Measurements from ENCODE around the gene BRD9.
"Not testable (repeated sequence)": the region's sequence is repeated elsewhere in the genome, so short reads cannot be mapped to it uniquely, and the experiment has no call there.

The BRD9 gene

GRCh38 chr5:922436-923280 lies 30.1 kb upstream of the BRD9 start:
- no peak for DNase-seq

DNA sequence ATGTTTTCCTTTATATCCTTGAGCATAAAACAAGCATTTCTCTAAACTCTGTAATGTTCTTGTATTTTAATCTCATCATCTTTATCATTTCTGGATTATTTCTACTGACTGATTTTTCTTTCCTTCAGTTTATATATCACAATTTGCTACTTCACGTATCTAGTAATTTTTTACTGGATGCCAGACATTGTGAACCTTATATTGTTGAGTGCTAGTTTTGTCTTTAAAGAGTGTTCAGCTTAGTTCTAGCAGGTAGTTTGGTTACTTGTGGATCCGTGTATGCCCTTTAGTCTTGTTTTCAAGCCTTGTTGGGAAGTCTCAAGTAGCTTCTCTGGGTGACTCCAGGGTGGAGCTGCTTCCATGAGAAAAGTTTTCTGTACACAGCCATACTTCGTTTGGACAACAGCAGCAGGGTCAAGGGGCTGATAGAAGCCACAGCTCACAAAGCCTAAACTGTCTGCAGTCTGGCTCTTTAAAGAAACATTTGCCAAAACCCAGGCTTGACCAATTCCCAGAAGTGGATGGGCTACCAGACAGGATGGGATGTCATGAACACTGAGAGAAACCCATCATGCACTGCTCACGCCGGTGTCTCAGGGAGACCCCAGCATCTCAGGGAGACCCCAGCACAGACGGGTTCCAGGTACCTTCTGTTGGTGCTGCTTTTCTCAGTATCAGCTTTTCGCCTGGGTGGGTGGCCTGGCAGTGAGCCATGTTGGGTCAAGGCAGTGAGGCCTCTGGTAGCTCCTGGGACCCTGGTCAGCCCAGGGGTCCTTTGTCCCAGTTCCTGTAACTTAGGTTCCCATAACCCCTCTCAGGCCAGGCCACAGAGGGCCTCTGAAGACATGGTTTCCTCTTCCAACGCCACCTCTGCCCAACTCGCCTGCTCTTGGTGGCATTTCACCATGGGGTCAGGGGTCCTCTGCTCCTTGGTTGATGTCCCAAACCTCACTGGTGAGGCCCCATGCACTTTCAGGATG lies 29.1 kb upstream of the BRD9 start:
- DNase-seq, result no peak

GRCh38 chr5:920321-920720 lies 27.7 kb upstream of the BRD9 start:
- no peak for DNase-seq

GRCh38 chr5:919356-920000 lies 26.9 kb upstream of the BRD9 start:
- no peak for DNase-seq

DNA sequence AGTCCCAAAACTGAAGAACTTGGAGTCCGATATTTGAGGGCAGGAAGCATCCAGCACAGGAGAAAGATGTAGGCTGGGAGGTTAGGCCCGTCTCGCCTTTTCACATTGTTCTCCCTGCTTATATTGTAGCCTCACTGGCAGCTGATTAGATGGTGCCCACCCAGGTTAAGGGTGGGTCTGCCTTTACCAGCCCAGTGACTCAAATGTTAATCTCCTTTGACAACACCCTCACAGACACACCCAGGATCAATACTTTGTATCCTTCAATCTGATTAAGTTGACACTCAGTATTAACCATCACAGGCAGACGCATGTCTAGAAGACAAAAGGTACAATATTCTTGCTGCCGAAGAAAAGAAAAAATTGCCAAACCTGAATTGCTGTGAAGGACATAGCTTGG lies 26.1 kb upstream of the BRD9 start:
- not testable (repeated sequence) for DNase-seq

GRCh38 chr5:916441-917293 lies 24.1 kb upstream of the BRD9 start:
- no peak for DNase-seq

- no peak for DNase-seq
Measured at GRCh38 chr5:915946-916345, 23.3 kb upstream of the BRD9 start.

DNA sequence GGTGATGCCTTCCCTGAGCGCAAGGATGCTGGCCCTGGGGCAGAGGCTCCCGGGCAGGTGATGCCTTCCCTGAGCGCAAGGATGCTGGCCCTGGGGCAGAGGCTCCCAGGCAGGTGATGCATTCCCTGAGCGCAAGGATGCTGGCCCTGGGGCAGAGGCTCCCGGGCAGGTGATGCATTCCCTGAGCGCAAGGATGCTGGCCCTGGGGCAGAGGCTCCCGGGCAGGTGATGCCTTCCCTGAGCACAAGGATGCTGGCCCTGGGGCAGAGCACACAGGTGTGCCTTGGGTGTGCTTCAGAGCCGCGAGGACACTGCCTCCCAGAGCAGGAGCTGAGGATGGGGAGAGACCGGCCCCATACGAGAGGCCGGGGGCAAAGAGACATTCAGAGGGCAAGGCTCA lies 22.7 kb upstream of the BRD9 start:
- not testable (repeated sequence) for DNase-seq

- no peak for DNase-seq
Measured at GRCh38 chr5:914612-915011, 22.0 kb upstream of the BRD9 start.

DNA sequence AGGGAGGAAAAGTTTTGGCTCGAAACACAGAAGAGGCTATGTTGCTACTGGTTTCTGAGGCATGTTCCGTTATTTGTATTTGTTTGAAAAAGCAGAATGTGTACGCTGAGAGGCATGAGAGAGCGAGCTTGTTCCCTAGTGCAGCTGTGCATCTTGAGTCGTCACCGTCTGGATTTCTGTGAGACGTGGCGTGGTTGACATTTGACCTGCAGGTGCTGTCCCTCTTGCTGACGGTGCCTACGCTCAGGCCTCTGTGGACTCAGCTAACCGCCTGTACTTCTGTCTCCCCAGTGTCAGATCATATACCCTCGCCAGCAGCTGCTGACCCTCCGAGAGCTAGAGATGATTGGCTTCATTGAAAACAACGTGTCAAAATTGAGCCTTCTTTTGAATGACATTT lies 21.6 kb upstream of the BRD9 start:
- DNase-seq, result no peak

GRCh38 chr5:912280-913091 lies 19.9 kb upstream of the BRD9 start:
- DNase-seq, result peak; percentile 41

DNA sequence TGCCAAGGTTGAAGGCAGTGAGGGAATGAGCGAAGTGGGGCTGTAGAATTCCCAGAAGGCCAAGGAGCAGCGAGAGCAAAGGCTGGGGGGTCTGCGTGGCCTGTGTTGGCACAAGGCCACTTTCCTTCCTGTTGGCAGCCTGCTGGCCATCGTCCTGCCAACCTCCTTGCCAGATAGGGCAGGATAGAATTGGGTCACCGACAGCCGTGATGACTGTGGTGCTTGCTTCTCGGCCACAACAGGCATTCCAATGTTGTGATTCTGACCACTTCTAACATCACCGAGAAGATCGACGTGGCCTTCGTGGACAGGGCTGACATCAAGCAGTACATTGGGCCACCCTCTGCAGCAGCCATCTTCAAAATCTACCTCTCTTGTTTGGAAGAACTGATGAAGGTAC lies 19.0 kb upstream of the BRD9 start:
- DNase-seq, result no peak

- DNase-seq, result no peak
Measured at GRCh38 chr5:910769-911160, 18.2 kb upstream of the BRD9 start.

DNA sequence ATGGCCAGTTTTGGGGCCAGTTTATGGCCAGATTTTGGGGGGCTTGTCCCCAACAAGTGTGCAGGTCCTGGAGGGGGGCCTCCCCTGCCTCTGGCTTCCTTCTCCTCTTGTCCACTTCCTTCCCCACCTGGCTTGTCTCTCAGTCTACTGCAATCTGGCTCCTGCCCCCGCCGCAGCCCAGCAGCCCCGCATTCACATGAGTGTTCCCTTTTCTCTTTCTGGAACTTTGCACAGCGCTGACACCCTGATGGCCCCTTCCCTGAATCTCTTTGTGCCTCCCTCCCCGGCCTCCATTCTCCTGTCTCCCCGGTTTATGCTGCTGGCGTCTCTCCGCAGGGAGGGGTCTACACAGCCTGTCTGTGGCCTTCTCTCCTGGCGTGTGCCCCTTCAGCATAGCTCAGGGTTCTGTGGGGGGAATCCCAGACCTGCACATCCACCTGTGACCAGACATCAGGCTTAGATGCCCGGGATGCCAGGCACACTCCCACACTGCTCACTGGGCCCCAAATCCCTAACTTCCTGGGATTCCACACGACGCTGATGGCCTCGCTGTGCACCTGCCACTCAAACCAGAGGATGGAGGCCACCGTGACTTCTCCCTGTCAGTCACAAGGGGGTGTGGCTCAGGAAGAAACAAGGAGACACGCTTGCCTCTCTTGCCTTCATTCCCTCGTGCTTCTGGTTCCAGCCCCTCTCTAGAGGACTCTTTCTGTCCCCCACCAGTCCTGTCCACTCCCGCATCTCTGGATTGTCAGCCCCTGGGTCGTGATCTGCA lies 17.6 kb upstream of the BRD9 start:
- DNase-seq, result no peak

GRCh38 chr5:909086-909485 lies 16.5 kb upstream of the BRD9 start:
- no peak for DNase-seq

DNA sequence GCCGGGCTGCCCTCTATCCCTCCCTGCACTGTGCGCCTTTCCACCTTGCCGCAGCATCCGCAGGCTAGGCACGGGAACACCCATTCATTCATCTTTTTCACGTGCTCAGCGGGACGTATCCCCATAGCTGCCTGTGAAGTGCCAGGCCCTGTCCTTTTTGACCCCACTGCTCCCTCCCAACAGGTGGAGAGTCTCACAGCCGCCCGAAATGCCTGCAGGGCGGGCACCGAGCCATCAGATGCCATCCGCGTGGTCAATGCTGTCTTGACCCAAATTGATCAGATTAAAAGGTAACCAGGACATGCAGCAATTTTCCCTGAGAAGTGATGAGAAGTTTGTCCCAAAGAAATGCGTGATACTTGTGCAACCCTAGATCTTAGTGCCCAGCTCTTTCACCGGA lies 15.6 kb upstream of the BRD9 start:
- DNase-seq, result no peak

- DNase-seq, result no peak
Measured at GRCh38 chr5:907366-907910, 14.8 kb upstream of the BRD9 start.

DNA sequence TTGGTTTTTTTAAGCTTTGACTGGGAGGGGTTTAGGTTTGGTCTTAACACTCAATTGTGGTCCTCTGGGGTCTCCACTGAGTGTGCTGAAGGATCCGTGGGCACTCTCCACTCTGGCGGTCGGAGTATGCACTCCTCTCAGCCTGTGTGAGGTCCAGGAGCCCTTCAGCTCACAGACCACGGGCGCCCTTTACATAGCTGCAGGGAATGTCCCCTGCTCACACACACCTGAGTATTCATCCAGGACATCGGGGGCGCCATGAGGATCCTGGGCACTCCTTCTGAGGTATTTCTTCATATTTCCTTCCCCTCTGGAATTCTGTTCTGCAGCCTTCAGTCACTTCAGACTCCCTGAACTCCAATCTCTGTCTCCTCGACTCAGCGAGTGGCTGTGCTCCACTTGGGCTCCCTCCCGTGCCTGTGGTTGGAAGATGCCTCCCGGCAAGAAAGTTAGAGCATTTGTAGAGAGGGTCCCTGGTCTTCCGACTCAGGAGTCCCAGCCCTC lies 12.6 kb upstream of the BRD9 start:
- DNase-seq, result no peak

DNA sequence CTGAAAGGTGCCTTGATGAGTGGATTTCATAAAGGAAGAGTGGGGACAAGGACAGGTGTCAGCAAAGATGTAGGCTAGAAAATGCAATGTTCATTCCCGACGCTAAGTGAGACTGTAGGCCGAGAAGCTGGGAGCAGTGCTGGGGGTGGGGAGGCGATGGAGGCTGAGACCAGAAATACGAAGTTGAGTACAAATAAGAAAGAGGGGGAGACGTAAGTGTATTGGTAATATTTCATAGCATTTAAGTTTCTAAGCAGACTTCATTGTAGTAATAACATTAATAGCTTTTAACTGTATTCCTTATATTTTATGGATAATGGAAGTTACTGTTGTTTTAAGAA lies 11.1 kb upstream of the BRD9 start:
- DNase-seq, result no peak
